ENCODE results near the gene APEH.

- no peak for TF ChIP-seq POLR2A (IDR thresholded peaks at IDR 0.05; ENCODE audit: low read length)
- no peak for TF ChIP-seq GATA1 (IDR thresholded peaks at IDR 0.05; ENCODE audit: low read depth, low read length)
Observed at GRCh38 chr3:49715611-49716121, 41.5 kb downstream of the APEH start.

Measured in erythroblast (primary cell).